ENCODE measurements around the gene ACY1.

DNA sequence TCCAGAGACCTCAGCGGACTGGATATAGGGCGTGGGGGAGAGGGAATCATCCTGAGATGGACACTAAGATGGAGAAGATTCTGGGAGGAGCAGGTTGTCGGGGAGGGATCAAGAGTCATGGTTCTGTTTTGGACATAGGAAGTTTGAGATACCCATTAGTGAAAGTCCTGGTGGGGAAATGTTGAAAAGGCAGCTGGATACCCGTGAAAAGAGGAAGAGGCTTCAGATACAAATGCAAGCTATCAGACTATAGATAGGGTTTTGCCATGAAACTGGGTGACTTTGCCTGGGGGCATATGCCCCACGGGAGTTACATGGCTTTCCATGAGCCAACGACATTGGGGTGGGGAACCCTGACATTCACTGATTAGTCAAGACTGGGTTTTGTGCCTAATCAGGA, 29.2 kb upstream of the ACY1 start:
- no peak for TF ChIP-seq ZNF510 (tag by site-specific recombination; IDR thresholded peaks at IDR 0.05; ENCODE audit: insufficient replicate concordance)
- TF ChIP-seq ZNF549 (tag by site-specific recombination; IDR thresholded peaks at IDR 0.05) = no peak
- no peak for TF ChIP-seq ZEB2 (tag by site-specific recombination; IDR thresholded peaks at IDR 0.05)

All from HEK293 (cell line).